HUES64 (cell line): ENCODE results near the gene NEU4. TPM values are rescaled to one million over a fixed set of nuclear protein-coding genes. Genes with fewer than 3 reads are reported as not detected.
"Not testable (repeated sequence)": the region's sequence is repeated elsewhere in the genome, so short reads cannot be mapped to it uniquely, and the experiment has no call there.

Experiments
- H3K27ac ChIP-seq: 2 replicates; pipeline ENCODE4 v1.7.0; 2013; ENCODE audit warnings: low read depth, low read length, inconsistent platforms
- H3K27me3 ChIP-seq: 2 replicates; pipeline ENCODE4 v1.6.1; 2013; ENCODE audit warnings: mild to moderate bottlenecking, low read length; ENCODE audit not compliant: insufficient read depth
- H3K36me3 ChIP-seq: 2 replicates; pipeline ENCODE4 v1.6.1; 2013; ENCODE audit warnings: mild to moderate bottlenecking, low read length; ENCODE audit not compliant: insufficient read depth
- H3K4me1 ChIP-seq: 2 replicates; pipeline ENCODE4 v1.6.1; 2013; ENCODE audit warnings: mild to moderate bottlenecking, low read length, moderate library complexity; ENCODE audit not compliant: insufficient read depth
- H3K4me3 ChIP-seq: 2 replicates; pipeline ENCODE4 v1.5.1; 2013; ENCODE audit warnings: mild to moderate bottlenecking, low read length, moderate library complexity
- H3K9ac ChIP-seq: 2 replicates; pipeline ENCODE4 v1.6.1; 2013; ENCODE audit warnings: mild to moderate bottlenecking, low read depth, low read length
- H3K9me3 ChIP-seq: 2 replicates; pipeline ENCODE4 v1.6.1; 2013; ENCODE audit warnings: low read depth, low read length; ENCODE audit not compliant: insufficient read depth
- WGBS: fragments of 150-250, 120-280 bp; methylation state at CpG from one replicate; pipeline ENCODE4 v1.1.7; 2013; ENCODE audit warnings: missing lambda C conversion rate; 5-methylcytosine and 5-hydroxymethylcytosine counted together
- polyA plus RNA-seq, 2 experiments: library from polyadenylated mRNA; stranded (reverse); fragments of 50-300 nt; gene quantifications; one replicate each; pipeline ENCODE4 v1.2.3, GENCODE V29; 2013

Gene NEU4
- polyA plus RNA-seq (2013, experiment 1 of 2) = 0.20 TPM
- polyA plus RNA-seq (2013, experiment 2 of 2) = 0.57 TPM

- Histone ChIP-seq H3K27ac (0 out of 2 replicates have a peak within 1 kb of the TSS, but pooled peaks have one; percentile 14), H3K9ac (peak within 1 kb of the TSS; percentile 26; the same call in 1 of the 2 replicates), H3K36me3 (no peaks in the 10 kb centered on the region), H3K9me3 (no peaks in the 10 kb centered on the region), H3K27me3 (peaks cover 11% of the 10 kb centered on the region), H3K4me1 (peaks cover 18% of the 10 kb centered on the region), H3K4me3 (no peak within 1 kb of the TSS)
- 81% methylated on average over 31 of the region's 31 CpGs for WGBS
Measured at GRCh38 chr2:241808721-241809382, at the start of gene NEU4. TSS of gene NEU4 (plus strand) at chr2:241809193. CDS start at chr2:241814485, 5,292 bp downstream.

GRCh38 chr2:241759893-241760292 lies 49.1 kb upstream of the NEU4 start:
- 93% methylated on average over 8 of the region's 16 CpGs for WGBS
- peaks cover 19% of the 10 kb centered on the region for H3K36me3 ChIP-seq
- H3K27me3 ChIP-seq, H3K27ac ChIP-seq, H3K9me3 ChIP-seq, H3K4me1 ChIP-seq, H3K9ac ChIP-seq, H3K4me3 ChIP-seq: not testable (repeated sequence)

- WGBS = 93% methylated on average over 17 of the region's 17 CpGs
- H3K4me1 ChIP-seq = no peaks in the 10 kb centered on the region
- H3K27ac ChIP-seq = no peak overlapping the region
- peaks cover 2% of the 10 kb centered on the region; the same call in 1 of the 2 replicates for H3K9me3 ChIP-seq
- peaks cover 19% of the 10 kb centered on the region for H3K36me3 ChIP-seq
- no peak overlapping the region for H3K9ac ChIP-seq
- no peaks in the 10 kb centered on the region for H3K27me3 ChIP-seq
- no peak overlapping the region for H3K4me3 ChIP-seq
Measured at GRCh38 chr2:241760301-241760771, 48.7 kb upstream of the NEU4 start.

- 93% methylated on average over 18 of the region's 18 CpGs for WGBS
- peaks cover 9% of the 10 kb centered on the region; the same call in 1 of the 2 replicates for H3K36me3 ChIP-seq
- no peak overlapping the region for H3K4me3 ChIP-seq
- H3K9ac ChIP-seq = no peak overlapping the region
- no peak overlapping the region for H3K27ac ChIP-seq
- peaks cover 2% of the 10 kb centered on the region; the same call in 1 of the 2 replicates for H3K9me3 ChIP-seq
- no peaks in the 10 kb centered on the region for H3K4me1 ChIP-seq
- H3K27me3 ChIP-seq = no peaks in the 10 kb centered on the region
Measured at GRCh38 chr2:241762321-241762932, 46.6 kb upstream of the NEU4 start.

GRCh38 chr2:241762933-241763369 lies 46.0 kb upstream of the NEU4 start:
- no peaks in the 10 kb centered on the region for H3K27me3 ChIP-seq
- H3K9me3 ChIP-seq = peaks cover 2% of the 10 kb centered on the region; the same call in 1 of the 2 replicates
- H3K36me3 ChIP-seq = peaks cover 6% of the 10 kb centered on the region; the same call in 1 of the 2 replicates
- H3K4me1 ChIP-seq = no peaks in the 10 kb centered on the region
- no peak overlapping the region for H3K4me3 ChIP-seq
- H3K27ac ChIP-seq = no peak overlapping the region
- no peak overlapping the region for H3K9ac ChIP-seq
- 91% methylated on average over 13 of the region's 13 CpGs for WGBS

GRCh38 chr2:241763551-241764274 lies 45.3 kb upstream of the NEU4 start:
- 90% methylated on average over 20 of the region's 20 CpGs for WGBS
- Histone ChIP-seq H3K9ac (no peak overlapping the region), H3K36me3 (peaks cover 5% of the 10 kb centered on the region; the same call in 1 of the 2 replicates), H3K9me3 (peaks cover 2% of the 10 kb centered on the region; the same call in 1 of the 2 replicates), H3K27ac (no peak overlapping the region), H3K4me3 (no peak overlapping the region), H3K27me3 (no peaks in the 10 kb centered on the region), H3K4me1 (no peaks in the 10 kb centered on the region)

- Histone ChIP-seq H3K4me1 (no peaks in the 10 kb centered on the region), H3K27me3 (no peaks in the 10 kb centered on the region), H3K9ac (no peak overlapping the region), H3K27ac (no peak overlapping the region), H3K9me3 (peaks cover 2% of the 10 kb centered on the region; the same call in 1 of the 2 replicates), H3K4me3 (no peak overlapping the region), H3K36me3 (peaks cover 5% of the 10 kb centered on the region; the same call in 1 of the 2 replicates)
- 73% methylated on average over 27 of the region's 27 CpGs for WGBS
Measured at GRCh38 chr2:241764275-241765241, 44.4 kb upstream of the NEU4 start.

GRCh38 chr2:241767464-241768250 lies 41.3 kb upstream of the NEU4 start:
- no peak overlapping the region for H3K4me3 ChIP-seq
- H3K27me3 ChIP-seq = no peaks in the 10 kb centered on the region
- no peaks in the 10 kb centered on the region for H3K9me3 ChIP-seq
- no peak overlapping the region for H3K9ac ChIP-seq
- H3K27ac ChIP-seq = no peak overlapping the region
- H3K4me1 ChIP-seq = peaks cover 12% of the 10 kb centered on the region
- 93% methylated on average over 37 of the region's 37 CpGs for WGBS
- H3K36me3 ChIP-seq = no peaks in the 10 kb centered on the region

- no peaks in the 10 kb centered on the region for H3K36me3 ChIP-seq
- no peak overlapping the region for H3K9ac ChIP-seq
- H3K27me3 ChIP-seq = no peaks in the 10 kb centered on the region
- peaks cover 12% of the 10 kb centered on the region for H3K4me1 ChIP-seq
- H3K9me3 ChIP-seq = no peaks in the 10 kb centered on the region
- H3K27ac ChIP-seq = no peak overlapping the region
- WGBS = 91% methylated on average over 29 of the region's 29 CpGs
- no peak overlapping the region for H3K4me3 ChIP-seq
Measured at GRCh38 chr2:241768251-241768711, 40.7 kb upstream of the NEU4 start.
